HEK293T (cell line): ENCODE measurements around the gene CD8B.
"Not testable (repeated sequence)": the region's sequence is repeated elsewhere in the genome, so short reads cannot be mapped to it uniquely, and the experiment has no call there.

Experiments used
- CTCF ChIA-PET: fragments of 350-600 bp; formaldehyde crosslinking; extraction: SDS; loops from one replicate; lab custom pipeline; 2021; ENCODE audit warnings: antibody characterized with exemption, inconsistent platforms; lab: Yijun Ruan, JAX
- POLR2A ChIA-PET: fragments of 350-600 bp; formaldehyde crosslinking; extraction: SDS; loops from one replicate; lab custom pipeline; 2020; ENCODE audit warnings: antibody characterized with exemption, inconsistent platforms; lab: Yijun Ruan, JAX
- DNase-seq: peaks from one replicate; pipeline ENCODE4 v3.0.0; 2012; ENCODE audit warnings: mixed read lengths; ENCODE audit errors: extremely low spot score
- ARNT ChIP-seq: fragments of 450-650 bp; IDR thresholded peaks from 2 replicates; pipeline ENCODE4 v1.6.1; 2017; ENCODE audit warnings: mild to moderate bottlenecking
- BHLHE40 ChIP-seq: fragments of 450-650 bp; IDR thresholded peaks from 2 replicates; pipeline ENCODE4 v1.6.1; 2016; ENCODE audit warnings: mild to moderate bottlenecking, moderate library complexity, borderline replicate concordance
- CTBP1 ChIP-seq: fragments of 450-650 bp; IDR thresholded peaks from 2 replicates; pipeline ENCODE4 v1.6.1; 2016; ENCODE audit warnings: borderline replicate concordance
- ELF4 ChIP-seq: fragments of 450-650 bp; IDR thresholded peaks from 2 replicates; pipeline ENCODE4 v1.6.1; 2017; ENCODE audit warnings: antibody characterized with exemption
- FOXA1 ChIP-seq: fragments of 450-650 bp; IDR thresholded peaks from 2 replicates; pipeline ENCODE4 v1.6.1; 2016; ENCODE audit warnings: mild to moderate bottlenecking
- FOXK2 ChIP-seq: fragments of 450-650 bp; IDR thresholded peaks from 2 replicates; pipeline ENCODE4 v1.6.1; 2016; ENCODE audit warnings: mild to moderate bottlenecking
- FOXM1 ChIP-seq: fragments of 450-650 bp; IDR thresholded peaks from 2 replicates; pipeline ENCODE4 v1.6.1; 2017; ENCODE audit warnings: mild to moderate bottlenecking, borderline replicate concordance
- HDGF ChIP-seq: fragments of 450-650 bp; IDR thresholded peaks from 2 replicates; pipeline ENCODE4 v1.6.1; 2017; ENCODE audit warnings: antibody characterized with exemption, borderline replicate concordance
- L3MBTL2 ChIP-seq: fragments of 450-650 bp; conservative IDR thresholded peaks from 2 replicates; pipeline ENCODE4 v1.6.1; 2016; ENCODE audit warnings: mild to moderate bottlenecking
- LEF1 ChIP-seq: fragments of 450-650 bp; IDR thresholded peaks from 2 replicates; pipeline ENCODE4 v1.6.1; 2017; ENCODE audit warnings: mild to moderate bottlenecking, borderline replicate concordance
- NFRKB ChIP-seq: fragments of 450-650 bp; IDR thresholded peaks from 2 replicates; pipeline ENCODE4 v1.6.1; 2016; ENCODE audit warnings: mild to moderate bottlenecking, moderate library complexity
- SP1 ChIP-seq: fragments of 450-650 bp; IDR thresholded peaks from 2 replicates; pipeline ENCODE4 v1.6.1; 2017
- SUZ12 ChIP-seq: fragments of 450-650 bp; IDR thresholded peaks from 2 replicates; pipeline ENCODE4 v1.6.1; 2016; ENCODE audit warnings: mild to moderate bottlenecking
- TARDBP ChIP-seq: fragments of 450-650 bp; IDR thresholded peaks from 2 replicates; pipeline ENCODE4 v1.6.1; 2016
- ZNF384 ChIP-seq: fragments of 450-650 bp; IDR thresholded peaks from 2 replicates; pipeline ENCODE4 v1.6.1; 2016
- TF ChIP-seq, protein P1 (sequence below): fragments of 450-650 bp; IDR thresholded peaks from 2 replicates; pipeline ENCODE4 v1.6.1; 2016

Gene CD8B

DNA sequence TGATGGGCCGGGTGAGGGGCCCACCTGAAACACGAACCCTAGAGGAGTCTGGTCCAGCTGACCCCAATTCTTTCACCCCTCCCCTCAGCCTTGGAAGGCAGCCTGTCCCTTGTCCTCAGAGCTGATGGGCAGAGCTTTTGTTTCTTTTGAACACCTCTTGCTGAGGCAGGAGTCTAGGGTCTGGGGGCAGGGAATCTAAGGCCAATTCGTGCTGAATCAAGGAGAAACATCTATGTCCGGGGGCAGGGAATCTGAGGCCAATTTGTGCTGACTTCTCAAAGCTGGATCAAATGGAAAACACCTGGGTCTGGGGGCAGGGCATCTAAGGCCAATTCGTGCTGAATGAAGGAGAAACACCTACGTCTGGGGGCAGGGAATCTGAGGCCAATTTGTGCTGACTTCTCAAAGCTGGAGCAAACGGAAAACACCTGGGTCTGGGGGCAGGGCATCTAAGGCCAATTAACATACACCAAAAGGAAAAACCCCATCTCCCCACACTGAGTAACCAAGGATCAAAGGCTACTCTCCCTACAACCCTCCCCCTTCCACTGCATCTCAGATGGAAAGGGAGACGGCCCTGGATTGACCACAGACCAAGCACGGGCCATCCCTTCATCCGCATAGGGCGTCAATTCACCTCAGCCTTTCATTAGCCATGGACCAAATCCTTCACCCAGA lies 21.7 kb downstream of the CD8B start:
- CTCF ChIA-PET, POLR2A ChIA-PET, DNase-seq: not testable (repeated sequence)

DNA sequence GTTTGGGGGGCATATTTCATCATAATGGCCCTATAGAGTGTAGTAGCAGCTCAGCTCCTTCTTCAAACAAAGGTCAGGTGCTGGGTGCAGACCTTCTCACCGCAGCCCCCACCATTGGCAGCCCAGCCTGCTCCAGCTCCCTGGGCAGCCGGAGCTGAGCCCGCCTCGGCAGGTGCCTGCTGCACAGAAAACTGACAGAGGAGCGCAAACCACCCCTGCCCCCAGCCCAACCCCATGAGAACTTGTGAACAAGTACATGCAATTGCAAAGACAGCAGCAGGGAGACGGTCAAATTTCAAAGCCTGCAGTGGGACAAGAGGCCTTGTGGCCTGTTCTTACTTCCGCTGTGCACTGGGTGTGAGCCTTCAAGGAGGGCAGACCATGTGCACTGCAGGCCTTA lies 22.2 kb downstream of the CD8B start:
- POLR2A ChIA-PET, DNase-seq, CTCF ChIA-PET: not testable (repeated sequence)

GRCh38 chr2:86837714-86838113 lies 24.0 kb downstream of the CD8B start:
- DNase-seq, CTCF ChIA-PET: not testable (repeated sequence)

GRCh38 chr2:86836915-86837695 lies 24.6 kb downstream of the CD8B start:
- POLR2A ChIA-PET, DNase-seq, CTCF ChIA-PET: not testable (repeated sequence)

More at GRCh38 chr2:86837714-86838113, 24.0 kb downstream of the CD8B start:
- POLR2A ChIA-PET = not testable (repeated sequence)

DNA sequence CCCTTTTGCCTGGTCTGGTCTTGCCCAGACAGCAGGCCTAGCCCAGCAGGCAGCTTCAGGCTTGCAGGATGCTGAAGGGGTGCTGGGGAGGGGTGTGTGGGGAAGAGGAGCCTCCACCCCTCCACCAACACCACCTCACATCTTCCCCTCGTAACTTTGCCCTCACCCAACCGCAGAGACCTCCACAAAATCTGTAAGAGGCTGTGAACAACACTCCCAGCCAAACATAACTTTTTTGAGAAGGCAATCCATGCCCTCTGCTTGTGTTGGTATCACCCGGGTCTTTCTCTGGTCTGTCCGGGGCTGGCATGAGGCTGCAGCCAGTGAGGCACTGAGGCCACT lies 26.2 kb downstream of the CD8B start:
- CTCF ChIA-PET = not testable (repeated sequence)

DNA sequence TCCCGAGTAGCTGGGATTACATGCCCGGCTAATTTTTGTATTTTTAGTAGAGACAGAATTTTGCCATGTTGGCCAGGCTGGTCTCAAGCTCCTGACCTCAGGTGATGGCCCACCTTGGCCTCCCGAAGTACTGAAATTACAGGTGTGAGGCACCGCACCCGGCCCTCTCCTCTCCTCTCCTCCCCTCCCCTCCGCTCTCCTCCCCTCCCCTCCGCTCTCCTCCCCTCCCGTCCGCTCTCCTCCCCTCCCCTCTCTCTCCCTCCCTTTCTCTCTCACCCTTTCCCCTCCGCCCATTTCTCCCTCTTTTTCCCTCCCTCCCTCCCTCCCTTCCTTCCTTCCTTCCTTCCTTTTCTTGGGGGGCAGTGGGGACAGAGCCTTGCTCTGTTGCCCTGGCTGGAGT lies 28.4 kb downstream of the CD8B start:
- ChIA-PET POLR2A (no interaction called here), CTCF (interaction anchor here (0.7 kb wide), 1 partner anchor 14 kb away, joined by 4 read pairs; no protein-coding TSS in a partner anchor)
- DNase-seq = no peak
- TF ChIP-seq BHLHE40 (no peak), LEF1 (no peak), NFRKB (no peak), FOXM1 (no peak), ZNF384 (no peak), SUZ12 (no peak), HDGF (no peak), FOXA1 (no peak), FOXK2 (no peak), TARDBP (no peak), SP1 (no peak), CTBP1 (no peak), ELF4 (no peak), ARNT (no peak), L3MBTL2 (no peak)
- TF ChIP-seq, protein P1, sequence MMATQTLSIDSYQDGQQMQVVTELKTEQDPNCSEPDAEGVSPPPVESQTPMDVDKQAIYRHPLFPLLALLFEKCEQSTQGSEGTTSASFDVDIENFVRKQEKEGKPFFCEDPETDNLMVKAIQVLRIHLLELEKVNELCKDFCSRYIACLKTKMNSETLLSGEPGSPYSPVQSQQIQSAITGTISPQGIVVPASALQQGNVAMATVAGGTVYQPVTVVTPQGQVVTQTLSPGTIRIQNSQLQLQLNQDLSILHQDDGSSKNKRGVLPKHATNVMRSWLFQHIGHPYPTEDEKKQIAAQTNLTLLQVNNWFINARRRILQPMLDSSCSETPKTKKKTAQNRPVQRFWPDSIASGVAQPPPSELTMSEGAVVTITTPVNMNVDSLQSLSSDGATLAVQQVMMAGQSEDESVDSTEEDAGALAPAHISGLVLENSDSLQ = no peak

More for the DNA sequence above, 26.2 kb downstream of the CD8B start:
- DNase-seq, POLR2A ChIA-PET: not testable (repeated sequence)

DNA sequence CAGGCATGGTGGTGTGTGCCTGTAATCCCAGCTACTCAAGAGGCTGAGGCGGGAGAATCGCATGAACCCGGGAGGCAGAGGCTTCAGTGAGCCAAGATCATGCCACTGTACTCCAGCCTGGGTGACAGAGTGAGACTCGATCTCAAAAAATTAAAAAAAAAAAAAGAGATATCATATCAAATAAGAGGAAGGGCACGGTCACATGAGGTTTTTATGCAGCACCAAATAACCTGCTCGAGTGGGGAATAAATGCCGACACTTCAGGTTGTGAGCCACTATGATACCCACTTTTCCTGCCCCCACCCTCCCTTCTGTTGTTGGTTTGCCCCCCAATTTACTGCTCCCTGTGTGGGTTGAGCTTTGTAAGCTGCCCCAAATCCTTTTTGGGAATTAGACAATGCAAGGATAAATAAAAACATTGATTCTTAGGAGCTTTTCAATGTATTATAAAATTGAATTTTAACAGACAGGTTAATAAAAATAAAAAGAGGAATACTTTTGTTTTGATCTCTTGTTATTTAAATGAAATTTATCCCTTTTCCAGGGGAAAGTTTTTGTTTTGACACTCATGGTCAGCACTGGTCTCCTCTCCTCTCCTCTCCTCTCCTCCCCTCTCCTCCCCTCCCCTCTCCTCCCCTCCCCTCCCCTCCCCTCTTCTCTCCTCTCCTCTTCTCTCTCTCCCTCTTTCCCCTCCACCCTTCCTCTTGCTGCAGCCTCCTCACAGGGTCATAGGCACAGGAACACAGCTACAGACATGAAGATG lies 29.2 kb downstream of the CD8B start:
- ChIA-PET CTCF (interaction anchor here (0.7 kb wide), 1 partner anchor 13 kb away, joined by 4 read pairs; no protein-coding TSS in a partner anchor), POLR2A (no interaction called here)
- no peak for DNase-seq
- TF ChIP-seq FOXM1 = no peak

DNA sequence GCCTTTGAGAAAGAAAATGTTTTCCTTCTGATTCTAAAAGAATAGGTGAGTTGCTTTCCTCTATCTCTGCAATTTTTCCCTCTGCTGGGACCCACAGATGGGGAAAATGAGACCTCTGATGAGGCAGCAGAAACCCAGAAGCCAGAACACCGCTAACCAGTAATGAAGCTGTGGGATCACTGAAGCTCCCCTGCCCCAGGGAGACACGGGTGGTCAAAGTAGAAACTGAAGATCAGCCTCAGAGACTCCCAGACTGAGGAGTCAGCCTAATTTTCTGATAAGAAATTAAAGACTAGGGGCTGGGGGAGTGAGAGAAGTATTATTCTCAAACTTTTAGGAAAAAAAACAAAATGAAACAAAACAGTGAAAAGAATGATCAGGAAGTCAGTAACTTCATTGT lies 30.1 kb downstream of the CD8B start:
- ChIA-PET POLR2A (no interaction called here), CTCF (no interaction called here)
- TF ChIP-seq ZNF384 (no peak), L3MBTL2 (no peak), TARDBP (no peak), FOXM1 (no peak), SUZ12 (no peak), BHLHE40 (no peak), ARNT (no peak), SP1 (no peak), CTBP1 (no peak), HDGF (no peak), FOXK2 (no peak), FOXA1 (no peak), LEF1 (no peak), ELF4 (no peak), NFRKB (no peak)
- TF ChIP-seq, protein P1 = no peak
- DNase-seq = no peak
